Endometrium (tissue), 2 donors: ENCODE data around the gene MT1X.
"Not testable (repeated sequence)": the region's sequence is repeated elsewhere in the genome, so short reads cannot be mapped to it uniquely, and the experiment has no call there.

ENCODE experiments used
- FAIRE-seq: peaks from 2 replicates; lab custom pipeline; 2012; peaks lifted over from hg19 to GRCh38; lab: Jason Lieb, UNC
- donor health status: control.
- donor health status: control.

MT1X gene

DNA sequence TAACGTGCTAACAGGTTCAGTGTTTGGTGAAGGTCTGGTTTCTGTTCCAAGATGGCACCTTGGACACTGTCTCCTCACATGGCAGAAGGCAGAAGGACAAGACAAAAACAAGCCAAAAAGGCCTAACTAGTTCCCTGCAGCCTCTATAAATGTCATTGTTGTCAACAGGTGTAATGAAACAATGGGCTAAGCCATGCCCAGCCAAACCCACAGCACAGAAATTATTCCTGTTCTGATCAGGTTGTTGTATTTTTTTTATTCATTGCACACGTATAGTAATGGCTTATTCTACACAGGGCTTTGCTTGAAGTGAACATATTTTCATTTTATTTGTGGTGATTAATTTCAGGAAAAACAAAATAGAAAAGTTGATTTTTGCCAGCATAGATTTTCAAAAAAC, 31.5 kb downstream of the MT1X start:
- no peak for FAIRE-seq

DNA sequence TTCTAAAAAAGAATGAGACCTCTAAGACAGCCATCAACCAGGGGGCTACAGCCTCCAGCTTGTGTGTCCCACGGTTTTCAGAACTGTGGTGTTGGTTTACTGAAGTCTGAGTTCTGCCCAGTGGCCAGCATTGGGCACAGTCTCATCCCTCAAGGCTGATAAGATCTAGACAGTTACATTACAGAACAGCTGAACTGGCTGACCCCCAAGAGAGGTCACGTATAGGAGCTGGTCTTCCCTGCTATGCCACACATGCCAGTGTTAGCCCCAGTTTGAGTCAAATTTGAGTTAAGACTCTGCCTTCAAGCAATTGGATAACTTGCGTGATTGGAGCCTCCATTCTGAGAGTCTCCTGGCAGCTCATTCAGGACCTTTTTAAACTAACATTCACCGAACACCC, 32.9 kb downstream of the MT1X start:
- FAIRE-seq, result no peak

DNA sequence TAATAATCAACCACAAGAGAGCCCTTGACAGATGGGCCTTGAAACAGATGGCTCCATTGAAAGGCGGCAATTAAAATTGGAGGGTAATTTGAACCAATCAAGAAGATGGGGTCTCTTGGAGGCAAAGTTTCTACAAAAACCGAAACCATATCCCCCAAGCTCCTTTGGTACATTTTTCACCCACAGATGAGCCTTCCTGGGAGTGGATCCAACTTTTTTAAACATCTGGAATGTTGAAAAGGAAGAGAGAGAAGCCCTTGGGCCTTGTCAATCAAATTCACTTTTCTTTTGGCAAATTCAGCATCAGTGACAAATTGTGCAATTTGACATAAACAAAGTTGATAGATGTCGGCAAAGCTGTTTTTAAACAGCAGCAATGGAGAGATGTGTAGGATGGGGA, 34.5 kb downstream of the MT1X start:
- FAIRE-seq, result no peak

DNA sequence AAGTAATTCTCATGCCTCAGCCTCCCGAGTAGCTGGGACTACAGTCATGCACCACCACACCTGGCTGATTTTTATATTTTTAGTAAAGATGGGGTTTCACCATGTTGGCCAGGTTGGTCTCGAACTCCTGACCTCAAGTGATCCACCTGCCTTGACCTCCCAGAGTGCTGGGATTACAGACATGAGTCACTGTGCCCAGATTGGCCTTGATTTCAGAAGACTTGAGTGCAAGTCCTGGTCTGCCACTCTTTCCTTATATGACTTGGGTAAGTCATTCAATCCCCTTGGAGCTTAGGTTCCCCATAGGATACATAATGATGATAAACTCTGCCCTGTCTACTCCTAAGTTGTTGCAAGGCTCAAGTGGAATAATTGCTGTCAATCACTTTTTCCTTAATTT, 35.3 kb downstream of the MT1X start:
- FAIRE-seq, result not testable (repeated sequence)

DNA sequence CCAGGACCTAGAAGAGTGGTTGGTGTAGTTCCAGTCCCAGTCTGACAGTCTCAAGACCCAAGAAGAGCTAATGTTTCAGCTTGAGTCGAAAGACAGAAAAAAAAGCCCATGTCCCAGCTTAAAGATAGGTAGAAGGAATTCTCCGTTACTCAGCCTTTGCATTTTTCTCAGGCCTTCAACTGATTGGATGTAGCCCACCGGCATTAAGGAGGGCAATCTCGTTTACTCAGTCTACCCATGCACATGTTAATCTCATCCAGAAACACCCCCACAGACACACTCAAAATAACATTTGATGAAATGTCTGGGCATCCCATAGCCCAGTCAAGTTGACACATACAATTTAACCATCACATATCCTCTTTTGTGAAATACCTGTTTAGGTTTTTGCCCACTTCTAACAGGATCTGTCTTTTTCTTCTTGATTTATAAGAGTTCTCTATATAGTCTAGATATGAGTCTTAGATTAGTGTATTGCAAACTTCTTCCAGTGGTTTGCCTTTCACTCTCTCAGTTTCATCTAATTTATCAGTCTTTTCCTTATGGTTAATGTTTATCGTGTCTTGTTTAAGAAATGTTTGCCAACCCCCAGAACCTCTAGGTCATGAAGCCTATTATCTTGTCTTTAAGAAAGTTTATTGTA, 40.1 kb downstream of the MT1X start:
- no peak for FAIRE-seq

DNA sequence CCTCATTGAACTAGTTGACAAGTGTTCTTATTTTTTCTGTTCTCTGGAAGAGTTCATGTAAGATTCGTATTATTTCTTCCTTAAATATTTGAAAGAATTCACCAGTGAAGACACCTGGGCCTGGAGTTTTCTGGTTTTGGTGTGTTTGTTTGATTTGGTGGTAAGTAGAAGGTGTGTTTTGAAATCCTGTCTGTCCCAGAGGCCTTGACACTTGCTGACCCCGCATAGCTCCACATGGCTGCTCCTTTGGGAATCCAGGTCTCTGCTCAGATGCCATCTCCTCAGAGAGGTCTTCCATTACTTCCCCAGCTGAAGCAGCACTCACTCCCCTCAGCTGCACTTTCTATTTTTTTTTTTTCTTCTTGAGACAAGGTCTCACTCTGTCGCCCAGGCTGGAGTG, 41.9 kb downstream of the MT1X start:
- no peak for FAIRE-seq

- FAIRE-seq, result no peak
These were observed 44.0 kb downstream of the MT1X start for GRCh38 chr16:56726283-56726682.

GRCh38 chr16:56726926-56727325, 44.7 kb downstream of the MT1X start:
- FAIRE-seq, result no peak

DNA sequence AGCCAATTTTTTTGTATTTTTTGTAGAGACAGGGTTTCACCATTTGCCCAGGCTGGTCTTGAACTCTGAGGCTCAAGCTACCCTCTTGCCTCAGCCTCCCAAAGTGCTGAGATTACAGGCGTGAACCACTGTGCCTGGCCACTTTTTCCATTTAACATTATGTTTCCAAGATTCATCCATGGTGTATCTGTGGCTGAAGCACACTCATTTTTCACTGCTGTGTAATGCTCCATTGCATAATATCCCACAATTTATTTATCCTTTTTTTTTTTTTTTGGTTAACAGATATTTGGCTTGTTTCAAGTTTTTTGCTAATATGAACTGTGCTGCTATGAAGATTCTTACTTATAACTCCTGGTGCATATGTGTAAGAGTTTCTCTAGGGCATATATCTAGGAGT, 45.8 kb downstream of the MT1X start:
- FAIRE-seq, result no peak

DNA sequence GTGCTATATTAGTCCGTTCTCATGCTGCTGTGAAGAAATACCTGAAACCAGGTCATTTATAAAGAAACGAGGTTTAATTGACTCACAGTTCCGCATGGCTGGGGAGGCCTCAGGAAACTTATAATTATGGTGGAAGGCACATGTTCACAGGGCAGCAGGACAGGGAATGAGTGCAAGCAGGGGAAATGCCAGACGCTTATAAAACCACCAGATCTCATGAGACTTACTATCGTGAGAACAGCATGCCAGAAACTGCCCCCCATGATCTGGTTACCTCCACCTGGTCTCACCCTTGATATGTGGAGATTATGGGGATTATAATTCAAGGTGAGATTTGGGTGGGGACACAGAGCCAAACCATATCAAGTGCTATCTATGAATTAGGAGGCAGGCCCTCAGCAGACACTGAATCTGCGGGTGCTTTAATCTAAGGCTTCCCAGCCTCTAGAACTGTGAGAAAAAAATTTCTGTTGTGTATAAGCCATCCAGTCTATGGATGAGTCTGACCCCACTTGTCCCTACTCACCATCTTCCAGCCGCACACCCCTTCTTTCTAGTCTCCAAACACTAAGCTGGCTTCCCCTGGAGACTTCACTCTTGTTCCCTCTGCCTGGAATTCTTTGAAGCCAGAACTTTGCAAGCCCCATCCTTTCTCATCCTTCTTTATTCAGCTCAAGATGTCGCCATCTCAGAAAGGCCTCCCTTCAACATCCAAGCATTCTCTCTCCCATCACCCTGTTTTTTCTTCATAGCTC, 46.9 kb downstream of the MT1X start:
- FAIRE-seq, result no peak

DNA sequence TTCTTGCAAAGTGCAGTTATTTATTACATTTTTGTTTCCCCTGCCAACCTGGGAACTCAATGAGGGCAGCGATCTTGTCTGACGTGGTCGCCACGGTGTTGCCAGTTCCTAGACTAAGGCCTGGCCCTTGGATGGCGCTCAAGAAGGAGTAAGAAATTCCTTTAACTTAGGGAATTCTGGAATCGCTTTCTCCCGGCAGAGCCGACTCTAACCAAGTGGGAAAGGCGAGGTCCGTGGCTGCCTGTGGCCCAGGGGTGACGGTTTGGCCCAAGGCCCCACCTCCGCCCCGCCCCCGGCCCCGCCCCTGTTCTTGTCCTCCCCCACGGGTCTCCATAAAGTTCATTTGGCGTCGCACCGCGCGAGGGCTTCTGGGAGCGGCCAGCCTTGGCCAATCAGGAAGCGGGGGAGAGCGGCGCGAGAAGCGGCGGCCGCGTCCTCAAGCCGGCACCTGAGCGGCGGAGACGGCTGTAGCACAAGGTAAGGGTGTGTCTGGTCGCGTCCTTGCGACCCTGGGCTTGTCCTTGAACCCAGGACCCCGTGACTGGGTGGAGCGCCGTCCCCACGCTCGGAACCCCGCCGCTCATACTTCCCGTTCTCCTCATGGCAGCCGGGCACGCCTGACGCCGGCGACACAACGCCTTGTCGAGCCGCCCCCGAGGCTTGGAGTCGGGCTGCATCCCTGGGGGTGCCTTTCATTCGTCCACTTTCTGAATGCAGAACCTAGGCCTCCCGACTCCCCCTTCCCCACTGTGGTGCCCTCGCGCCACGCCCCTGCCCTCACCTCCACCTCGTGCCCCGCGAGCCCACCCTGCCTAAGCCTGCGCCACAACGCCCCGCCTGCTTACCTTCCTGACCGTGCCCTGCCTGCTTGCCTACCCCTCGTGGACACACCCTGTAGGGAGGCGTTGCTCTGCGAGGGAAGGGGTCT, 47.7 kb downstream of the MT1X start, which contains the start of gene NUP93:
Gene NUP93, plus strand, starts transcription at position 395 of the 928 bp plus-strand sequence. CDS start 18,119 bp downstream, outside the sequence.
- no peak for FAIRE-seq

- FAIRE-seq, result no peak
These were observed 50.1 kb downstream of the MT1X start for GRCh38 chr16:56732366-56732765.

GRCh38 chr16:56732832-56733231, 50.6 kb downstream of the MT1X start:
- FAIRE-seq, result no peak
